B cell (primary cell): ENCODE data around the gene ARHGEF7.

ENCODE experiments used
- EZH2 ChIP-seq: IDR thresholded peaks from 2 replicates; pipeline ENCODE4 v1.6.1; 2012; ENCODE audit warnings: borderline replicate concordance, low read depth, mild to moderate bottlenecking, moderate library complexity, low read length; ENCODE audit not compliant: insufficient read depth, poor library complexity, severe bottlenecking
- TF ChIP-seq, protein P1 (sequence below): fragments of 200-600 bp; IDR thresholded peaks from one replicate; pipeline ENCODE4 v1.8.0; 2022; ENCODE audit warnings: antibody characterized with exemption, mild to moderate bottlenecking

DNA sequence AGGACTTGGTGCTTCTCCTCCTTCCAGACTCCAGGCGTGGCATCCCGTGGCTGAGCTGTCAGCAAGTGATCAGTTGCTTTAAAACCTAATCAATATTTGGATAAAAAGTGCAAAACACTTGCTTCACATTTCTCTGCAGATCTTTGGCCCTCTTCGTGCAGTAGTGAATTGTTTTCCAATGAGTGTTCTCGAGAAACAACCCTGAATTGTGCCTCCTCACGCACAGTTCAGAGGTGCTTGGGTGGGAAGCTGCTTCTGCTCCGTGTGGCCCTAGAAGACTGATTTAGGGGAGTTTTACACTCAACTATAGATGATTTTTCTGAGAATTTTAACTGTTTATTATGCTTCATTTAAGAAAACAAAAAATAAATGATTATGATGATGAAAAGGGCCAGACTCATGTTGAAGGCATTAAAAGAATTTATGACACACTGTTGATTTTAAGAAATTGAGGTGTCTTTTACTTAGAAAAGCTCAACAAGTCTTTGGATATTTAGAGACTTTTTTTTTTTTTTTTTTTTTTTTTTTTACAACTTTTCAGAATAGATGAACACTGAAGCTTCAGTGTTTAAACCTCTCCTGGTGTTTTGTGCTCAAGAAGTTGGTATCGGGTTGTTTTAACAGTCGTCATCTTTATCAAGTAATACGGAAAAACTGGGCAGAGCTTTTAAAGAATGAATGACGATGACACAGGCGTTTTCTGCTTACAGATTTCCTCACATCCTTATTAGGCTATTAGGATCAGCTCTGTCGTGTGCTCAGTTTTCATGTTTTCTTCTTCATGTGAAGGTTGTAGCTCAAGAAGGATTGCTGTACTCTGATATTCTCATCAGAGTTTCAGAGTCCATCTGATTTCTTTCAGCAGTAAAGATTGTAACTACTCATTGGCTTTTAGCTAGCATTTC is 165.8 kb downstream of the ARHGEF7 start:
- TF ChIP-seq, protein P1, sequence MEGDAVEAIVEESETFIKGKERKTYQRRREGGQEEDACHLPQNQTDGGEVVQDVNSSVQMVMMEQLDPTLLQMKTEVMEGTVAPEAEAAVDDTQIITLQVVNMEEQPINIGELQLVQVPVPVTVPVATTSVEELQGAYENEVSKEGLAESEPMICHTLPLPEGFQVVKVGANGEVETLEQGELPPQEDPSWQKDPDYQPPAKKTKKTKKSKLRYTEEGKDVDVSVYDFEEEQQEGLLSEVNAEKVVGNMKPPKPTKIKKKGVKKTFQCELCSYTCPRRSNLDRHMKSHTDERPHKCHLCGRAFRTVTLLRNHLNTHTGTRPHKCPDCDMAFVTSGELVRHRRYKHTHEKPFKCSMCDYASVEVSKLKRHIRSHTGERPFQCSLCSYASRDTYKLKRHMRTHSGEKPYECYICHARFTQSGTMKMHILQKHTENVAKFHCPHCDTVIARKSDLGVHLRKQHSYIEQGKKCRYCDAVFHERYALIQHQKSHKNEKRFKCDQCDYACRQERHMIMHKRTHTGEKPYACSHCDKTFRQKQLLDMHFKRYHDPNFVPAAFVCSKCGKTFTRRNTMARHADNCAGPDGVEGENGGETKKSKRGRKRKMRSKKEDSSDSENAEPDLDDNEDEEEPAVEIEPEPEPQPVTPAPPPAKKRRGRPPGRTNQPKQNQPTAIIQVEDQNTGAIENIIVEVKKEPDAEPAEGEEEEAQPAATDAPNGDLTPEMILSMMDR = no peak
- no peak for TF ChIP-seq EZH2
